Measurements from ENCODE around the gene EVI5L.
"Not testable (repeated sequence)": the region's sequence is repeated elsewhere in the genome, so short reads cannot be mapped to it uniquely, and the experiment has no call there.

- TF ChIP-seq CTCF (IDR thresholded peaks at IDR 0.05; ENCODE audit: low read depth, low read length); POLR2A (IDR thresholded peaks at IDR 0.05; ENCODE audit: extremely low read depth, insufficient read length): not testable (repeated sequence)
Measured at GRCh38 chr19:7792701-7793100, 37.3 kb upstream of the EVI5L start.
